Colonic mucosa (tissue), 4 donors: ENCODE results near the gene TH. TPM values are rescaled to one million over a fixed set of nuclear protein-coding genes. Genes with fewer than 3 reads are reported as not detected.

Source experiments
- DNase-seq: peaks from one replicate; pipeline ENCODE4 v3.0.0-alpha.2; 2020
- H3K27ac ChIP-seq: fragments of 200-600 bp; one replicate; pipeline ENCODE4 v1.8.0; 2021
- H3K27me3 ChIP-seq: fragments of 200-600 bp; one replicate; pipeline ENCODE4 v1.8.0; 2021
- H3K36me3 ChIP-seq: fragments of 200-600 bp; one replicate; pipeline ENCODE4 v1.8.0; 2021
- H3K4me1 ChIP-seq: fragments of 200-600 bp; one replicate; pipeline ENCODE4 v1.8.0; 2021; ENCODE audit warnings: mild to moderate bottlenecking
- H3K4me3 ChIP-seq: fragments of 200-600 bp; one replicate; pipeline ENCODE4 v1.8.0; 2021
- H3K9ac ChIP-seq, 2 donors: one replicate each; pipeline ENCODE4 v1.7.0; 2013; ENCODE audit warnings: control low read depth in 2 of 2, low read depth in 2 of 2, low read length in 2 of 2
- H3K9me3 ChIP-seq: fragments of 200-600 bp; one replicate; pipeline ENCODE4 v1.8.0; 2021
- CTCF ChIP-seq: fragments of 200-600 bp; IDR thresholded peaks from one replicate; pipeline ENCODE4 v1.8.0; 2022; ENCODE audit warnings: antibody characterized with exemption, mild to moderate bottlenecking
- intact Hi-C: fragments of 100-400 bp; cut with DNase I; formaldehyde crosslinking; loops from one replicate; pipeline ENCODE4 v1.14.1; 2022
- total RNA-seq, 2 donors: library from RNA; stranded (reverse); fragmentation: NEBNext Ultra II Directional in 1 of 2; extraction: Animal tissue kit (Norgen Biotek cat#: 25700) in 1 of 2; gene quantifications; one replicate each; pipeline ENCODE4 v1.2.1, GENCODE V29; 2021
- donor health status: healthy.
- donor health status: DM: no; HTN: no; CAD: no.
- donor health status: DM: no; HTN: no; CAD: no.

Gene TH
- total RNA-seq, 2 donors from 2014 or later, result 0.15 TPM; not detected in 1

GRCh38 chr11:2192435-2192834 is 20.8 kb upstream of the TH start:
- no peak for DNase-seq
- intact Hi-C loops, result loop anchor here (10.0 kb wide), 1 partner anchor 702 kb away; no protein-coding TSS in a partner anchor
- Histone ChIP-seq H3K27me3 (no peaks in the 10 kb centered on the region), H3K4me3 (no peak overlapping the region), H3K4me1 (no peaks in the 10 kb centered on the region), H3K9ac (no peak overlapping the region), H3K36me3 (no peaks in the 10 kb centered on the region), H3K9me3 (no peaks in the 10 kb centered on the region), H3K27ac (no peak overlapping the region)
- TF ChIP-seq CTCF, result no peak

GRCh38 chr11:2191883-2192282 is 20.3 kb upstream of the TH start:
- H3K9me3 ChIP-seq, result no peaks in the 10 kb centered on the region
- H3K4me1 ChIP-seq, result no peaks in the 10 kb centered on the region
- H3K27ac ChIP-seq, result no peak overlapping the region
- no peaks in the 10 kb centered on the region for H3K27me3 ChIP-seq
- no peak overlapping the region for H3K4me3 ChIP-seq
- H3K9ac ChIP-seq, result no peak overlapping the region
- intact Hi-C loops, result loop anchor here (10.0 kb wide), 1 partner anchor 703 kb away; no protein-coding TSS in a partner anchor
- no peak for DNase-seq
- H3K36me3 ChIP-seq, result no peaks in the 10 kb centered on the region
- no peak for TF ChIP-seq CTCF

- intact Hi-C loops, result loop anchor here (10.0 kb wide), 1 partner anchor 704 kb away; no protein-coding TSS in a partner anchor
- H3K4me1 ChIP-seq, result no peaks in the 10 kb centered on the region
- no peaks in the 10 kb centered on the region for H3K36me3 ChIP-seq
- DNase-seq, result no peak
- H3K27ac ChIP-seq, result no peak overlapping the region
- TF ChIP-seq CTCF, result no peak
- no peak overlapping the region for H3K9ac ChIP-seq
- no peaks in the 10 kb centered on the region for H3K27me3 ChIP-seq
- H3K4me3 ChIP-seq, result no peak overlapping the region
- H3K9me3 ChIP-seq, result no peaks in the 10 kb centered on the region
Measured at GRCh38 chr11:2190657-2191471, 19.2 kb upstream of the TH start.

GRCh38 chr11:2189938-2190656 is 18.5 kb upstream of the TH start:
- TF ChIP-seq CTCF, result no peak
- Histone ChIP-seq H3K4me3 (no peak overlapping the region), H3K9ac (no peak overlapping the region), H3K9me3 (no peaks in the 10 kb centered on the region), H3K36me3 (no peaks in the 10 kb centered on the region), H3K27me3 (no peaks in the 10 kb centered on the region), H3K4me1 (no peaks in the 10 kb centered on the region), H3K27ac (no peak overlapping the region)
- intact Hi-C loops, result loop anchor here (10.0 kb wide), 1 partner anchor 705 kb away; no protein-coding TSS in a partner anchor
- DNase-seq, result no peak

- intact Hi-C loops, result no loop called here
- Histone ChIP-seq H3K4me1 (no peaks in the 10 kb centered on the region), H3K9me3 (no peaks in the 10 kb centered on the region), H3K36me3 (no peaks in the 10 kb centered on the region), H3K27me3 (no peaks in the 10 kb centered on the region), H3K4me3 (no peak overlapping the region), H3K27ac (no peak overlapping the region), H3K9ac (no peak overlapping the region)
- no peak for TF ChIP-seq CTCF
- DNase-seq, result no peak
Measured at GRCh38 chr11:2188745-2189144, 17.1 kb upstream of the TH start.
